SW 1271 (cell line): ENCODE data around the gene C4orf36.

ENCODE experiments used
- DNase-seq, 2 experiments: peaks; one replicate each; lab custom pipeline; 2025; lab: John Stamatoyannopoulos, UW

The C4orf36 gene

DNA sequence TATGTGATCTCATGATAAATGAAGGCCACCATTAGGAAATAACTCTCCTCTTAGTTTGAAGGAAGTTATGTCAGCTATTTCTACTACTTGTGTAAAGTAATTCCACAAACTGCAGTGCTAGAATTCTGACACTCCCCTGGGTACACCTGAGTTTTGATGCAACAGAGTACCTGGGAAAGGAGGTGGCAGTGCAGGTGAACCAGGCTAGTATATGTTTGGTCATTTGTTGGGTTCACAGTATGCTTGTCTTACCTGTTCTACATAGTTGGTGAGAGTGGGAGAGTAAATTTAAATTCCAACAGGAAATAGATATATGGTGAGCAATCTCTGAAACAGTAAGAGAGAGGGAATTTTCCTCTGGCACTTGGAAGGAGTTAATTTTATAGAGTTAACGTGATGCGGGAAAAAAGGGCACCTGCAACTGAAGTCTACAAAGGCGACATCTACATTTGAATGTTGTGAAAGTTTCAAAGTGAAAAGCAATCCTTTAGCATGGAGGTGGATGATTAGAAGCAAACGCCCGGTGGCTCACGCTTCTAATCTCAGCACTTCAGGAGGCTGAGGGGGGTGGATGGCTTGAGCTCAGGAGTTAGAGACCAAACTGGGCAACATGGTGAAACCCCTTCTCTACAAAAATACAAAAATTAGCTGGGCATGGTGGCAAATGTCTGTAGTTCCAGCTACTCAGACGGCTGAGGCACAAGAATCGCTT, 34.7 kb downstream of the C4orf36 start:
- DNase-seq, result no peak

DNA sequence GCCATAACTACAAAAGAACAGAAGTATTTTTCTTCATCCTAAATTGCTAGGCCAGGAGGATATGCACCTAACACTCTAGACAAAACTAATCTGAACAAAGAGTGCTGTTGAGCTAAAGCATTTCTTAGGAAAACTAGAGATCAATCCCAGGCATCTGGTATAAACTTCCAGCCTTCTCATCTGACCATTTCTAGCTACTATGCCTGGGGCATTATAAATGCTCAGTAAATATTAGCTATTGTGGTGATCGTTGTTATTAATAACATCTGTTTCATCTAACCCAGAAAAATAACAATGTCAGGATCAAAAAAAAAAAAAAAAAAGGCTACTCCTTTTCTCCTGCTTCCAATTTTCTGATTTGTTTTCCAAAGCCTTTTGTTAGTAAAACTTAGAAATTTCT, 35.3 kb downstream of the C4orf36 start:
- no peak for DNase-seq

DNA sequence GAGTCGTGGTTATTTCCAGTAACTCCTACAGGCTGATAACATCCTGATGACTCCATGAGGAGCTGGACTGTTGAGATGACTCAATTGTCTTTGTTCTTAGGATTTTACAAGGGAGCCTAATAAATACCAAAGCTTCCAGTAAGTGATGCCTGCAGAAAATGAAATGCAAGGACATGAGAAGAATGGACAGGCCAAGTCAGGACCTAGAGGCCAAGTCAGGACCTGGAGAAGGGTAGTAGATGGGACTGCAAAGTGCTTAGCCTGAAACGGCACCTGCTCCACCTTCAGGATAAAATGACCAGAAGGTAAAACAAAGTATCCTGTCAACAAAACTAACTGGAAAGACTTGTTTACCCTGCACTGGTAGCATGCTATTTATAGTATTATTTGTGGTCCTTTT, 36.6 kb downstream of the C4orf36 start:
- no peak for DNase-seq

DNA sequence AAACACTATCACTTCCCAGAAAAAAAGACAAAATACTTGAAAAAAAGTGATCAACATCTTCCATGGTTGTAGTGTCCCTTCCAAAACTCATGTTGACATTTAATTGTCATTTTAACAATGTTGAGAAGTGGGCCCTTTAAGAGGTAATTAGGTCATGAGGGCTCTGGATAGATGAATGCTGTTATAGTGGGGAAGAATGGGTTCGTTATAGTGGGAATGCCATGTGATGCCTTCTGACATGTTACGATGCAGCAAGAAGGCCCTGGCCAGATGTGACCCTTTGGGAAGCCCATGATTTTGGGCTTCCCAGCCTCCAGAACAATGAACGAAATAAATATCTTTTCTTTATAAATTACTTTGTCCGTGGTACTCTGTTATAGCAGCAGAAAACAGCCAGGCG, 39.0 kb downstream of the C4orf36 start:
- DNase-seq, result no peak

DNA sequence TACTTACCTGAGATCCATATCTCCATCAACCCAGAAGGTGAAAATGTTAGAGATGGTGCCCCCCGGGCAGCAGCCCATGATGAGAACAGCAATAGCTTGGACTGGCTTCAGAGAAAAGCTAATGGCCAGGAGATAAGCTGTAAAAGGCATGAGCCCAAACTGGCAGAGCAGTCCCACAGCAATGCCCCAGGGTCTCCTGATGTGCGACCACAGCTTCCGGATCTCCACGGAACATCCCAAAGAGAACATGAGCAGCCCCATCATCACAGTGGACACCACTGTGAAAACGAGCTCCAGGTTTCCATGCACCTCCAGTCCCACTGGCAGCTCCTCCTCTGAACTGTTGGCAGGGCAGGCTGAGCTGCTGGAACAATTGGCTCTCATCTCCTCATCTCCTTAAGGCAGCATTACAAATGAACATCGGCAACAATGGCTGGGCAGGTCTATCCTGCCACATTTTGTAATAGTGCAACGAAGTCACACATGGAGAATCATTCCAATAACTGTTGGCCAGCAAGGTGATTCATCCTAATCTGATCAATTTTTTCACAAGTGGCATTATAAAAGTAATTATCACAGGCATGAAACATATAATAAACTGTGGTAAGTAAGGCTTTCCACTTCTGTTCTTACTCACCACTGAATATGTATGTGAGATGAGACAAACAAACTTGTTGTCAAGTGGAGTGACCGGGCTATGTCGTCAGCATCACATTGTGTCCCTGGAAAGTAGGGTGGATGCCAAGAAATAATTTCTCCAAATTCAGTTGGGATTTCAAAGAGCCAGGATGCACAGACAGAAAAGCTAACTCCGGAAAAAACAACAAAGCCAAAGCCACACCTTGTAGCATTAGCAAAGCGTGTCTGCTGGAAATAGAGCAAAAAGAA, 43.2 kb downstream of the C4orf36 start, which contains the start of gene SLC10A6:
Gene SLC10A6 (minus strand): TSS at position 653 of the 888 bp plus-strand sequence. CDS start 269 bp downstream, at position 384.
- no peak for DNase-seq

DNA sequence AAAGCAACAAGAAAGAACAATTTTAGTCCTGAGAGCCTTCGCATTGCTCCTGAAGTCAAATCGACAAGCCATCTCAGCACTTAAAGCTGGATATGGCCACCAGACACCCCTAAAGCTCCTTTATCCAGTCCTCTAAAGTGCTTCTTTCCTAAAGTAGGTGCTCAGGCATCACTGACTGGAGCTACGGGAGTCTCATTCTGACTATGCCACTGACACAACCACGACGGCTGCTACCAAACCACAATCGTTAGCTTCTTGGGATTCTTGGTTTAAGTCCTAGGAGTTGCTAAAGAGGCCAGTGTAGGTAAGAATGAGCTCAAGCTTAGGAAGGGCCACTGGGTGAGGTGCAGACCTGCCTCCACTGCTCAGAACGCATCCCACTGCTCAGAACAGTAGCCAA, 44.1 kb downstream of the C4orf36 start:
- DNase-seq, result no peak

DNA sequence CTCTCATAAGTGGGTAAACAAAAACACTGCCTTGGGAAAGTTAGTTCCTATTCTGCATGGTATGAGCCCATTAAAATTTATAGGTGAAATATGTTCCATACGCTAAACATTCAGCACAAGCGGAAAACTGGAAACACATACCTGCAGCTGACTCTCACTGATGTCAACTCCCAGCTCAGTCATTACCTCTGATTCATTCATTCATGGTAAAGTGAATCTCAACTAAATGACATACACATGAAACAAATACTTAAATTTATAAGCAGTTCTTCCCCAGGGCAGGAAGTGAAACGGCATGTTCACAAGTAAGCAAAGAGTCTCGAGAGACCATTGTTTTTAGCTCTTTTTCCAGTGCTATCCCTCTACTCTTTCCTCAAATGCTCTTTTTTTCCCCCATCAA, 44.7 kb downstream of the C4orf36 start:
- DNase-seq, result no peak

DNA sequence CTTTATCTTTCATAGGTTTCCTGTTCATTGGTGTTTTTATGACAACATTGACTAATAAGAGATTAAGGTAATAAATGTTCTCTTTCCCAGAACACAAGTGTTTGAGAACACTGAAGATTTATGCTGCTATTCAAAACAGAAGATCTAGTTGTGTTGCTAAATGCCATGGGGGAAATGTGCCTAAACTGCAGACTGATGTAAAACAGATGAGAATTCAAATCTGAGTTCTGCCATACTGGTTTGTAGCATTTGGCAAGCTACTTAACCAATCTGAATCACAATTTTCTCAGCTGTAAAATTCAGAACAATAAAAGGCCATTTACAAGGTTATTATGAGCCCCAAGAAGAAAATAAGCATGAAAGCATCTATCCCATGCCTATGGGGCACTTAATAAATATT, 45.3 kb downstream of the C4orf36 start:
- DNase-seq, result no peak

DNA sequence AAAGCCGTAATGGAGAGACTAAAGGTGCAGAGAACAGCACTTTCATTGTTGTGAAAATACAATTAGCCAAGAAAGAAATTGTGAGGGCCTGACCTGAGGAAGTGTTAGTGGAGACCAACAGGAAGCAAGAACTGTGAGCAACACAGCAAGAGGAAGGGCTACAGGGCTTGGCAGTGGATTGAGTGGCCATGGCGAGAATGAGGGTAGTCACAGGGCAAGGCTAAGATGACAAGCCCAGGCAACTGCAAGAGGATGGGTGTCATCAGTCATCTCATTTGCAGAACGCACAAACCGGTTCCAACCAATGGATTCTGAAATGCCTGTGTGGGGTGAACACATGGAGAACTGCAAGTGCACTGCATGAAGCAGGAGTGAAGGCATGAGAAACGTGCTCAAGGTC, 46.6 kb downstream of the C4orf36 start:
- no peak for DNase-seq

DNA sequence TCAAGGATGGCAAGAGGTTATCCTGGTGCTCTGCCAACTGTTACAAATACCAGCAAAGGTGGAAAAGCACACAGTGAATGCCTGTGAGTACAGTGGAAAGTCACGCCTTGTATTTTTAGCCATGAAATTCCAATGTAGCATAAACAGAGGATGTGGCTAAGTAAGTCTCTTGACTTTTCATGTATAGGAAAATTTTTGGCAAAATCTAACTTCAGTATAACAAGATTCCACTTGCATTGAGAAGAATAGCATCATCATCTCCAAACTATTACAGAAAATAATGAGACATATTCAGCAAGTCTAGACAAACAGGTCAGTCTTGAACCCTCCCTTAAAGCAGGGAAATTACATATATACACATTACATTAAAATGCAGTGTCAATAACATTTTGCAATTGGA, 50.9 kb downstream of the C4orf36 start:
- DNase-seq, result no peak

DNA sequence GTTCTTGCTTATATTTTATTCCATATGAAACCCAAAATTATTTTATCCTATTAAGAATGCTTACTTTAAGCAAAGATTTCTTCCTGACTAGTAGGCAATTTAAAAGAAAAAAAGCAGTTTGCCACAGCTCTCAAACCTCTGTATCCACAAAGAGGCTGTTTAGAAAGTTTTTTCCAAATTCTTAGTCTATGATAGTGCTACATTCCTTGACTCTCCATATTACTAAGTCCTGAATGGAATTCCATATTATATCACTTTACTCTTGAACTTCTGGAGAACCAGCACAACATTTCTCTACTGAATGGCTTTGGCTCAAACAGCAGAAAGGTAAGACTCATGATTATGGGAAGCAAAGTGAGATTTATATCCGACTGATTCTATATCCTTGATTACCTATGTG, 51.4 kb downstream of the C4orf36 start:
- DNase-seq, result no peak

DNA sequence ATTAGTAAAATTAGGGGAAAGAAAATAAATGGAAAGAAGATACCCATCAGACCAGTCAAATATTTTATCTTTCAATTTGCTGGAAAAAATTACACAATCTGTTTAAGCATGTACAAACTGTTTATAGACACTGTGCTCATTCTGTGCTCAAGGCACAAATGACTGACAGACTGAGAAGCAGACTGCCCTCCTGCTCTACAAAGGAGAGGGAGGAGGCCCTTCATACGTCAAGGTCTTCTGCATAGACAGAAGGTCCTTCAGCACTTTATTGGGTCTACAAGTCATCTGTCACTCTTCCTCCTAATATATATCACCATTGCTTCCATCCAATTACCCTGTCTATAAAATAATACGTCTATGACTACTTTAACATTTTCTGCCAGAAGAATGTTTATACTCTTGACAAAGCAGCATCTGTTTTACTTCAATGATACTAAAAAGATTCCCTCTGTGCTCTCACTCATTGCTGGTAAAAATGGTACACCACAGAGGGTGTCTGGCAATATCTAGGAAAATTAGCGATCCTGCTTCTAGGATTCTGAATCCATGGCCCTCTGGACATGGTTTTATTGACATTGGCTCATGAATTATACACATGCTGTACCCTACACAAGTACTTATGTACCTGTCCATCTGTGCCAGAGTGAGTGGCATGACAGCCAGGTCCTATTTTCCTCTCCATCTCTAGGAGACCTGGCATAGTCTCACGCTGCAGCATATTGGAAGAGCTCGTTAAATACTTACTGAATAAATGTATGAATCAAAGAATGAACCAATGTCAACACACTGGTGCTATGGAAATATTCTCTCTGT, 54.3 kb downstream of the C4orf36 start:
- DNase-seq, result no peak

DNA sequence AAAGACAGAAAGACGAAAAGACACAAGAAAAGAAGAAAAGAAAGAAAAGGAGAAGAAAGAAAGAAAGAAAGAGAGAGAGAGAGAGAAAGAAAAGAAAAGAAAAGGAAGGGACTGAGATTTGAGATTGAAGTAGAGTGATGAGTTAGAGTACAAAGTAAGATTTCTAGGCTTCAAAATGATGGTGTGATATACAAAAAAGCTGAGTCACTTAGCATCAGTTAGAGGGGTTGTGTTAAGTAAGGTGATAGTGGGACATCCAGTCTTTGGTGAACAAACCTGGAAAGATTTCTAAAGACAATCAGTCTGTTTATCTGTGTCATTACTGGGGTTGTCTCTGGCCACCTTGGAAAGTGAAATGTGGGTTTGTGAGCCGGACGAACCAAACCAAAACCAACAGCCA, 56.5 kb downstream of the C4orf36 start:
- no peak for DNase-seq

DNA sequence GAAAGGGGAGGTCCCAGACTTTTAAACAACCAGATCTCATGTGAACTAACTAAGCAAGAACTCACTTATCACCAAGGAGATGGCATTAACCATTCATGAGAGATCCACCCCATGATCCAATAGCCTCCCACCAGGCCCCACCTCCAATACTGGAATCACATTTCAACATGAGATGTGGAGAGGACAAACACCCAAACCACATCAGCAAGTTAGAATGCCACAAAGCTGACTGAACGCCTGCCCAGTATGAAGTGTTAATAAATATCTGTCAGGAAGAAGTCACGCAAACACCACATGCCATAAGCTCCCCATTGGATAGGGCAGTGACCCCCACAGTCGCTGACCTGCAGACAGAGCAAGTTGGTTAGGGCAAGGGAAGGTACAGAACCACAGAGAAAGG, 57.3 kb downstream of the C4orf36 start:
- no peak for DNase-seq

DNA sequence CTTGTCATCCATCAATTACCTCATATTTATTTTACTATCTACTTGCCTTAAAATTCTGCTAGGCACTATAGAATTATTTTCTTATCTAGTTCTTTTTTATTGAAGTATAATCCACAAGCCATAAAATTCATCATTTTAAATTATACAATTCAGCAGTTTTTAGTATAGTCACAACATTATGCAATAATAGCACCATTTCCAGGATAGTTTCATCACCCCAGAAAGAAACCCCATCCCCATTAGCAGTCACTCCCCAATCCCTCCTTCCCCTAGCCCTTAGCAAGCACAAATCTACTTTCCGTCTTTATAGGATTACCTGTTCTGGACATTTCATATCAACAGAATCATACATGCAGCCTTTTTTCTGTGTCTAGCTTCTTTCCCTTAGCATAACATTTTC, 58.6 kb downstream of the C4orf36 start:
- DNase-seq, result no peak

DNA sequence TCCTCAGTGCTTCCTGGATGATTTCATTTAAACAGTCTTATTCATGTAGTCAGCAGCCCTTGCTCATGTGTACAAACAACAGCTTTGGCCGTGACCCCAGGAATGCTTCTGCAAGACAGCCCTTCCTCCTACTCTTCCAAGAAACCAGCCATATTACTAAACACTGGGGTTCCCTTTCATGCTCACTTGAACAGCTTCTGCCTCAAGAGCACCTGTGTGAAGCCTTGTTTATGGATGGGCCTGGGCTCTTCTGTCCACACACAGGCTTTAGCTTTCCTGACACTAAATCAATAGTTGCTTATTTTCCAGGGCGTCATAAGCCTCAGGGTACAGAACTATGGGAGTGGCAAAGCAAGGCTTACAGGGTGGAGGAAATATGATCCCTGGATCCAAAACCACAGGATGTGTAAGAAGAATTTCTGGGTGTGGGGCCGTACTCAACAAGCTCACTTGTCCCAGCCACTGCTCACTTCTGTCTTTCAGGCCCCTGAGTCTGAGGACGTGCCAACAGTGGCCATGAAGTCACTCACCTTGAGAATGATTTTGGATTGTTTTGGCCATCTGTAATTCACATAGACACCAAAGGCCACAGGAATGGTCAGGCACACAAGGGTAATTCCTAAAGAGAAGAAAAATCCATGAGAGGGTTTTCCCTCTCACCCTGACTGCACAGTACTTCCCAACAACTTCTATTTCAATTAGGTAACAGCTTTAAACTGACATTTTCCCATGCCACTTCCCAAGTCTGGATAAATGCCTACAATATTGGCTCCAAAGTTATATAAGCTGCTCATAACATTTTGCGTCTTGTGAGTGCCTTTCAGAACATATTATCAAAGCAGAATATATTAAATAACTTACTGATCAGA, 60.7 kb downstream of the C4orf36 start:
- peak in 1 of 2 experiments; percentile 13 for DNase-seq
